ENCODE results near the gene CHKA. TPM values are rescaled to one million over a fixed set of nuclear protein-coding genes. Genes with fewer than 3 reads are reported as not detected.

Gene CHKA
- polyA plus RNA-seq, 1 of the 3 experiments (the other 2 are of a cell fraction), result 12.3 TPM

GRCh38 chr11:68153742-68154141 lies 32.6 kb upstream of the CHKA start:
- Histone ChIP-seq H3K4me3 (ENCODE audit: low read depth in 2 of 2, low read length in 1 of 2) (no peak overlapping the region), H3F3A (replicated peaks; ENCODE audit: insufficient read depth) (peaks cover 5% of the 10 kb centered on the region), H3K9me2 (no peaks in the 10 kb centered on the region), H3K36me3 (replicated peaks in 1 of 2; ENCODE audit: control insufficient read depth in 1 of 2, insufficient read depth in 2 of 2, low read length in 1 of 2) (peaks cover 6 to 19% of the 10 kb centered on the region in 2 experiments), H4K20me1 (ENCODE audit: insufficient read depth) (no peaks in the 10 kb centered on the region), H3K79me2 (ENCODE audit: insufficient read depth) (no peaks in the 10 kb centered on the region), H3K27me3 (ENCODE audit: insufficient read depth) (no peaks in the 10 kb centered on the region), H3K27ac (ENCODE audit: low read depth in 2 of 2, low read length in 1 of 2) (no peak overlapping the region), H3K4me2 (no peak overlapping the region), H3K4me1 (ENCODE audit: control insufficient read depth in 1 of 2, insufficient read depth in 2 of 2, low read depth in 1 of 2, low read length in 1 of 2) (no peaks in the 10 kb centered on the region; a peak in 1 of 4 replicates), H2AFZ (ENCODE audit: low read depth) (no peak overlapping the region), H3K9me3 (no peaks in the 10 kb centered on the region), H3K9ac (no peak overlapping the region)
- POLR2A ChIA-PET, result no interaction called here
- TF ChIP-seq EZH2phosphoT487 (IDR thresholded peaks at IDR 0.05; ENCODE audit: borderline replicate concordance, low read depth) (no peak), SIN3A (IDR thresholded peaks at IDR 0.05; ENCODE audit: borderline replicate concordance, low read depth, low read length) (no peak)
- DNase-seq, result no peak
- WGBS (ENCODE audit: low lambda C conversion rate), result 95% methylated on average over 7 of the region's 8 CpGs
- CTCF ChIA-PET, result interaction anchor here (0.9 kb wide), 1 partner anchor 55 kb away, joined by 3 read pairs; no protein-coding TSS in a partner anchor

GRCh38 chr11:68150037-68150436 lies 28.8 kb upstream of the CHKA start:
- WGBS (ENCODE audit: low lambda C conversion rate), result 81% methylated on average over 7 of the region's 7 CpGs
- Histone ChIP-seq H3K79me2 (ENCODE audit: insufficient read depth) (no peaks in the 10 kb centered on the region), H3K4me2 (no peak overlapping the region), H3K9me2 (no peaks in the 10 kb centered on the region), H4K20me1 (ENCODE audit: insufficient read depth) (no peaks in the 10 kb centered on the region), H3K27me3 (ENCODE audit: insufficient read depth) (no peaks in the 10 kb centered on the region), H3F3A (replicated peaks; ENCODE audit: insufficient read depth) (no peaks in the 10 kb centered on the region), H3K4me3 (ENCODE audit: low read depth in 2 of 2, low read length in 1 of 2) (no peak overlapping the region), H3K9me3 (no peaks in the 10 kb centered on the region), H3K9ac (no peak overlapping the region), H2AFZ (ENCODE audit: low read depth) (no peak overlapping the region), H3K36me3 (replicated peaks in 1 of 2; ENCODE audit: control insufficient read depth in 1 of 2, insufficient read depth in 2 of 2, low read length in 1 of 2) (peaks cover 0 to 3% of the 10 kb centered on the region in 2 experiments), H3K27ac (ENCODE audit: low read depth in 2 of 2, low read length in 1 of 2) (no peak overlapping the region), H3K4me1 (ENCODE audit: control insufficient read depth in 1 of 2, insufficient read depth in 2 of 2, low read depth in 1 of 2, low read length in 1 of 2) (peaks cover 0 to 20% of the 10 kb centered on the region in 2 experiments; a peak in 1 of 4 replicates)
- ChIA-PET CTCF (no interaction called here), POLR2A (no interaction called here)
- TF ChIP-seq RXRA (IDR thresholded peaks at IDR 0.05; ENCODE audit: borderline replicate concordance, low read depth) (no peak), RFX5 (IDR thresholded peaks at IDR 0.05; ENCODE audit: low read length) (no peak), MXI1 (IDR thresholded peaks at IDR 0.05; ENCODE audit: low read depth, low read length) (no peak), USF1 (IDR thresholded peaks at IDR 0.05; ENCODE audit: borderline replicate concordance, low read depth) (no peak), TEAD4 (IDR thresholded peaks at IDR 0.05; ENCODE audit: borderline replicate concordance, insufficient read depth) (no peak), SIN3A (IDR thresholded peaks at IDR 0.05; ENCODE audit: borderline replicate concordance, low read depth, low read length) (no peak), EZH2phosphoT487 (IDR thresholded peaks at IDR 0.05; ENCODE audit: borderline replicate concordance, low read depth) (no peak), POLR2AphosphoS5 (IDR thresholded peaks at IDR 0.05; ENCODE audit: low read depth, low read length) (no peak), EP300 (IDR thresholded peaks at IDR 0.05; ENCODE audit: borderline replicate concordance in 1 of 2, low read depth in 1 of 2, low read length in 1 of 2) (no peak)
- DNase-seq, result no peak

GRCh38 chr11:68149417-68149816 lies 28.2 kb upstream of the CHKA start:
- no peaks in the 10 kb centered on the region for H3K79me2 ChIP-seq (ENCODE audit: insufficient read depth)
- 94% methylated on average over 6 of the region's 6 CpGs for WGBS (ENCODE audit: low lambda C conversion rate)
- DNase-seq, result no peak
- no peak overlapping the region for H3K4me2 ChIP-seq
- H3K9me2 ChIP-seq, result no peaks in the 10 kb centered on the region
- no peaks in the 10 kb centered on the region for H3K9me3 ChIP-seq
- no peak overlapping the region for H3K9ac ChIP-seq
- no peaks in the 10 kb centered on the region for H3F3A ChIP-seq (replicated peaks; ENCODE audit: insufficient read depth)
- peaks cover 0 to 20% of the 10 kb centered on the region in 2 experiments; a peak in 1 of 4 replicates for H3K4me1 ChIP-seq (ENCODE audit: control insufficient read depth in 1 of 2, insufficient read depth in 2 of 2, low read depth in 1 of 2, low read length in 1 of 2)
- H4K20me1 ChIP-seq (ENCODE audit: insufficient read depth), result no peaks in the 10 kb centered on the region
- no peak overlapping the region for H3K27ac ChIP-seq (ENCODE audit: low read depth in 2 of 2, low read length in 1 of 2)
- no peak overlapping the region for H3K4me3 ChIP-seq (ENCODE audit: low read depth in 2 of 2, low read length in 1 of 2)
- ChIA-PET CTCF (no interaction called here), POLR2A (no interaction called here)
- no peaks in the 10 kb centered on the region for H3K27me3 ChIP-seq (ENCODE audit: insufficient read depth)
- H3K36me3 ChIP-seq (replicated peaks in 1 of 2; ENCODE audit: control insufficient read depth in 1 of 2, insufficient read depth in 2 of 2, low read length in 1 of 2), result peaks cover 0 to 3% of the 10 kb centered on the region in 2 experiments
- no peak overlapping the region for H2AFZ ChIP-seq (ENCODE audit: low read depth)
- TF ChIP-seq YY1 (IDR thresholded peaks at IDR 0.05; ENCODE audit: low read depth) (no peak), NFIC (IDR thresholded peaks at IDR 0.05; ENCODE audit: borderline replicate concordance) (no peak), CTCF (IDR thresholded peaks at IDR 0.05) (no peak), GABPA (IDR thresholded peaks at IDR 0.05; ENCODE audit: low read depth) (no peak), IRF3 (IDR thresholded peaks at IDR 0.05; ENCODE audit: low read depth, low read length) (no peak), RXRA (IDR thresholded peaks at IDR 0.05; ENCODE audit: borderline replicate concordance, low read depth) (no peak), ZBTB33 (IDR thresholded peaks at IDR 0.05; ENCODE audit: borderline replicate concordance, low read depth) (no peak), TEAD4 (IDR thresholded peaks at IDR 0.05; ENCODE audit: borderline replicate concordance, insufficient read depth) (no peak), TCF12 (IDR thresholded peaks at IDR 0.05) (no peak)

Data from SK-N-SH (cell line).